Gastrocnemius medialis (tissue), 4 donors: Measurements from ENCODE around the gene OR6K3. TPM values are rescaled to one million over a fixed set of nuclear protein-coding genes. Genes with fewer than 3 reads are reported as not detected.

Source experiments
- ATAC-seq, 2 donors: fragments of 150-250 bp; one replicate each; pipeline ENCODE4 v1.9.1; 2016
- DNase-seq, 2 donors: peaks; one replicate each; pipeline ENCODE4 v3.0.0-alpha.2; 2019
- H3K27ac ChIP-seq, 4 donors: fragments of 200-600 bp; sonication (generic); 1 replicate in 1 of 4; 2 replicates in 3 of 4; pipeline ENCODE4 v1.5.1; 2016 to 2018; ENCODE audit warnings: mild to moderate bottlenecking in 2 of 4, moderate library complexity in 1 of 4
- H3K27me3 ChIP-seq, 3 donors: fragments of 200-600 bp; sonication (generic) in 2 of 3; 1 replicate in 1 of 3; 2 replicates in 2 of 3; pipeline versions ENCODE4 v1.5.1 to v1.6.0; 2016 to 2019; ENCODE audit warnings: mild to moderate bottlenecking in 1 of 3, moderate library complexity in 1 of 3
- H3K36me3 ChIP-seq, 2 donors: fragments of 200-600 bp; sonication (generic) in 1 of 2; one replicate each; pipeline ENCODE4 v1.5.1; 2017 to 2018
- H3K4me1 ChIP-seq, 2 donors: fragments of 200-600 bp; sonication (generic) in 1 of 2; one replicate each; pipeline ENCODE4 v1.5.1; 2016 to 2017; ENCODE audit warnings: mild to moderate bottlenecking in 2 of 2
- H3K4me3 ChIP-seq, 4 donors: fragments of 200-600 bp; sonication (generic) in 3 of 4; 1 replicate in 1 of 4; 2 replicates in 3 of 4; pipeline ENCODE4 v1.5.1; 2016 to 2019; ENCODE audit warnings: mild to moderate bottlenecking in 2 of 4
- H3K9me3 ChIP-seq, 3 donors: fragments of 200-600 bp; sonication (generic) in 2 of 3; 1 replicate in 1 of 3; 2 replicates in 2 of 3; pipeline ENCODE4 v1.5.1; 2016 to 2019
- POLR2A ChIP-seq, 2 donors: fragments of 450-650 bp; IDR thresholded peaks; one replicate each; pipeline ENCODE4 v1.6.1; 2017; ENCODE audit warnings: antibody characterized with exemption in 2 of 2, mild to moderate bottlenecking in 2 of 2, moderate library complexity in 2 of 2
- in situ Hi-C, 4 donors: fragments of 200-750 bp; cut with MboI; loops; one replicate each; pipeline versions ENCODE4 v1.15.0 to v1.8.0; 2017; ENCODE audit warnings: low sequenced_read_pairs in 4 of 4
- intact Hi-C: fragments of 100-400 bp; cut with DNase I; formaldehyde crosslinking; loops from one replicate; pipeline ENCODE4 v1.15.1; 2023; ENCODE audit warnings: low total_unique reads
- total RNA-seq, 4 donors: library from RNA; depleted of rRNA; stranded (reverse); fragments of >200 nt; gene quantifications; one replicate each; pipeline versions ENCODE4 v1.1.0 to v1.2.3, GENCODE V29; 2016
- TF ChIP-seq, protein P1 (sequence below), 5 experiments: fragments of 450-650 bp in 3 of 5; fragments of 200-600 bp in 2 of 5; sonication (generic) in 2 of 5; IDR thresholded peaks in 4 of 5; conservative IDR thresholded peaks in 1 of 5; 1 replicate in 4 of 5; 2 replicates in 1 of 5; pipeline ENCODE4 v1.5.1; 2016 to 2019; ENCODE audit warnings: antibody characterized with exemption in 5 of 5, mild to moderate bottlenecking in 3 of 5, moderate library complexity in 3 of 5

OR6K3 gene
- not detected for total RNA-seq

DNA sequence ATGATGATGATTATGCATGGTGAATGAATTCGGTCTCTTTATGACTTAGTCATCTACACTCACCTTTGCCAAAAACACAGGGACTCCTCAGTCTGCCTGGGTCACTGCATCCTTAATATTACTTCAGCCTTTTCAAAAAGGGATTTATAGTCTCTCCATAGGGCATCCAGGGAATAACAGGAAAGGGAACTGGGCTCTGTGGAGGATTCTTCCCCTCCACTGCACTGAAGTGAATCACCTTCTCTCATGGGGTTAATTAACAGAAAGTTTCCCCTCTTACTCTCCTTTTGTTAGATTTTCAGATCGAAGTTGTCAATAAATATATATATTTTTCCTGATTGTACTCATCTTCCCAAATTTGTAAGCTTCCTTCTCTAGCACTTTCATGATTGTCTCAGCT is at the start of gene OR6K3:
Gene OR6K3 (minus strand): TSS at position 101 of the 400 bp plus-strand sequence. CDS start 2,605 bp downstream, outside the sequence.
- TF ChIP-seq, protein P1, sequence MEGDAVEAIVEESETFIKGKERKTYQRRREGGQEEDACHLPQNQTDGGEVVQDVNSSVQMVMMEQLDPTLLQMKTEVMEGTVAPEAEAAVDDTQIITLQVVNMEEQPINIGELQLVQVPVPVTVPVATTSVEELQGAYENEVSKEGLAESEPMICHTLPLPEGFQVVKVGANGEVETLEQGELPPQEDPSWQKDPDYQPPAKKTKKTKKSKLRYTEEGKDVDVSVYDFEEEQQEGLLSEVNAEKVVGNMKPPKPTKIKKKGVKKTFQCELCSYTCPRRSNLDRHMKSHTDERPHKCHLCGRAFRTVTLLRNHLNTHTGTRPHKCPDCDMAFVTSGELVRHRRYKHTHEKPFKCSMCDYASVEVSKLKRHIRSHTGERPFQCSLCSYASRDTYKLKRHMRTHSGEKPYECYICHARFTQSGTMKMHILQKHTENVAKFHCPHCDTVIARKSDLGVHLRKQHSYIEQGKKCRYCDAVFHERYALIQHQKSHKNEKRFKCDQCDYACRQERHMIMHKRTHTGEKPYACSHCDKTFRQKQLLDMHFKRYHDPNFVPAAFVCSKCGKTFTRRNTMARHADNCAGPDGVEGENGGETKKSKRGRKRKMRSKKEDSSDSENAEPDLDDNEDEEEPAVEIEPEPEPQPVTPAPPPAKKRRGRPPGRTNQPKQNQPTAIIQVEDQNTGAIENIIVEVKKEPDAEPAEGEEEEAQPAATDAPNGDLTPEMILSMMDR (IDR thresholded peaks at IDR 0.05 in 4 of 5, conservative IDR thresholded peaks at IDR 0.05 in 1 of 5) = no peak
- TF ChIP-seq POLR2A (IDR thresholded peaks at IDR 0.05) = no peak
- no peaks in the 10 kb centered on the region for H3K9me3 ChIP-seq
- DNase-seq = no peak
- ATAC-seq = no peak
- no peaks in the 10 kb centered on the region for H3K27me3 ChIP-seq
- no peak within 1 kb of the TSS for H3K4me3 ChIP-seq
- intact Hi-C loops = no loop called here
- no peaks in the 10 kb centered on the region for H3K4me1 ChIP-seq
- in situ Hi-C loops = no loop called here
- H3K36me3 ChIP-seq = no peaks in the 10 kb centered on the region
- H3K27ac ChIP-seq = no peak within 1 kb of the TSS

- Histone ChIP-seq H3K36me3 (no peaks in the 10 kb centered on the region), H3K4me3 (no peak within 1 kb of the TSS), H3K27me3 (no peaks in the 10 kb centered on the region), H3K4me1 (no peaks in the 10 kb centered on the region), H3K27ac (no peak within 1 kb of the TSS), H3K9me3 (no peaks in the 10 kb centered on the region)
- intact Hi-C loops = no loop called here
- DNase-seq = no peak
- ATAC-seq = no peak
- in situ Hi-C loops = no loop called here
- TF ChIP-seq POLR2A (IDR thresholded peaks at IDR 0.05) = no peak
- TF ChIP-seq, protein P1 (IDR thresholded peaks at IDR 0.05 in 4 of 5, conservative IDR thresholded peaks at IDR 0.05 in 1 of 5) = no peak
Measured at GRCh38 chr1:158754420-158754819, 33.9 kb upstream of the OR6K3 start, which contains the start of gene OR6K6. Gene OR6K6, plus strand, starts transcription at chr1:158754720. Its CDS starts 168 bp downstream, at chr1:158754888.

- TF ChIP-seq, protein P1 (IDR thresholded peaks at IDR 0.05 in 4 of 5, conservative IDR thresholded peaks at IDR 0.05 in 1 of 5) = no peak
- TF ChIP-seq POLR2A (IDR thresholded peaks at IDR 0.05) = no peak
- Histone ChIP-seq H3K9me3 (no peaks in the 10 kb centered on the region), H3K4me1 (no peaks in the 10 kb centered on the region), H3K27ac (no peak overlapping the region), H3K27me3 (no peaks in the 10 kb centered on the region), H3K4me3 (no peak overlapping the region), H3K36me3 (no peaks in the 10 kb centered on the region)
- intact Hi-C loops = no loop called here
- DNase-seq (no peak), ATAC-seq (no peak)
- in situ Hi-C loops = no loop called here
Measured at GRCh38 chr1:158752155-158752712, 31.7 kb upstream of the OR6K3 start.

GRCh38 chr1:158735848-158736247 is 15.3 kb upstream of the OR6K3 start:
- no peak overlapping the region for H3K4me3 ChIP-seq
- H3K36me3 ChIP-seq = no peaks in the 10 kb centered on the region
- intact Hi-C loops = no loop called here
- DNase-seq (no peak), ATAC-seq (no peak)
- H3K9me3 ChIP-seq = no peaks in the 10 kb centered on the region
- TF ChIP-seq, protein P1 (IDR thresholded peaks at IDR 0.05 in 4 of 5, conservative IDR thresholded peaks at IDR 0.05 in 1 of 5) = no peak
- TF ChIP-seq POLR2A (IDR thresholded peaks at IDR 0.05) = no peak
- in situ Hi-C loops = no loop called here
- no peaks in the 10 kb centered on the region for H3K27me3 ChIP-seq
- H3K4me1 ChIP-seq = no peaks in the 10 kb centered on the region
- H3K27ac ChIP-seq = no peak overlapping the region

DNA sequence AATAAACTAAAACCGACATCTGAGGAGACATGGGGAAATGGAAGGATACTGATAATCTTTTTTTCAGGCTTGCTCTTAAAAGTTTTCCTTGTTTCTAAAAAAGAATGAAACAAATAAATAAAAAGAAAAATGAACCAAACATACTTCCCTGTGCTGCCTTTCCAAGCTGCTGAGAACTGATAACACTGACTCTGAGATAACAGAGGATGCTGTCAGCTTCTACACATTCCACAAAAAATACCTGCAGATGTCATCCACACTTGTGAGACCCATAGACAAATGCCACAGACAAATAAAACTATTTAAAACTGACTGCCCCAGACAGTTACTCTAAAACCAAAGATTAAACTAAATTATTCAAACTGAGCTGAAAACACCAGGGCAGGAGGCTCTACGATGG is 12.0 kb upstream of the OR6K3 start:
- ATAC-seq (no peak), DNase-seq (no peak)
- TF ChIP-seq, protein P1 (IDR thresholded peaks at IDR 0.05 in 4 of 5, conservative IDR thresholded peaks at IDR 0.05 in 1 of 5) = no peak
- no peak for TF ChIP-seq POLR2A (IDR thresholded peaks at IDR 0.05)
- in situ Hi-C loops = no loop called here
- Histone ChIP-seq H3K27me3 (no peaks in the 10 kb centered on the region), H3K27ac (no peak overlapping the region), H3K36me3 (no peaks in the 10 kb centered on the region), H3K9me3 (no peaks in the 10 kb centered on the region), H3K4me1 (no peaks in the 10 kb centered on the region), H3K4me3 (no peak overlapping the region)
- intact Hi-C loops = no loop called here
